HUES6 (cell line): Measurements from ENCODE around the gene LMOD1.
A peak's percentile ranks its signal among the peaks of the same experiment; 100 is the strongest.
"Not testable (repeated sequence)": the region's sequence is repeated elsewhere in the genome, so short reads cannot be mapped to it uniquely, and the experiment has no call there.

ENCODE experiments used
- H3K27ac ChIP-seq: 2 replicates; pipeline ENCODE4 v1.7.0; 2013; ENCODE audit warnings: low read depth, mild to moderate bottlenecking, low read length, inconsistent platforms
- H3K27me3 ChIP-seq: 2 replicates; pipeline ENCODE4 v1.6.1; 2013; ENCODE audit warnings: low read length; ENCODE audit not compliant: control insufficient read depth, insufficient read depth
- H3K36me3 ChIP-seq: 2 replicates; pipeline ENCODE4 v1.6.1; 2013; ENCODE audit warnings: low read length; ENCODE audit not compliant: control insufficient read depth, insufficient read depth
- H3K4me1 ChIP-seq: 2 replicates; pipeline ENCODE4 v1.6.1; 2013; ENCODE audit warnings: low read length; ENCODE audit not compliant: control insufficient read depth, insufficient read depth
- H3K4me3 ChIP-seq: 2 replicates; pipeline ENCODE4 v1.5.1; 2013; ENCODE audit warnings: low read depth, low read length
- H3K9ac ChIP-seq: one replicate; pipeline ENCODE4 v1.6.1; 2013; ENCODE audit warnings: mild to moderate bottlenecking, low read length
- H3K9me3 ChIP-seq: 2 replicates; pipeline ENCODE4 v1.6.1; 2013; ENCODE audit warnings: low read depth, low read length; ENCODE audit not compliant: control insufficient read depth, insufficient read depth

Gene LMOD1

GRCh38 chr1:201947697-201948008, 1.3 kb upstream of the LMOD1 start:
- no peak overlapping the region for H3K27ac ChIP-seq
- no peaks in the 10 kb centered on the region for H3K9me3 ChIP-seq
- H3K4me3 ChIP-seq, result no peak overlapping the region
- peaks cover 22% of the 10 kb centered on the region for H3K27me3 ChIP-seq
- H3K9ac ChIP-seq, result no peak overlapping the region
- no peaks in the 10 kb centered on the region for H3K36me3 ChIP-seq
- H3K4me1 ChIP-seq, result peaks cover 13% of the 10 kb centered on the region

GRCh38 chr1:201945863-201946223, 505 bp downstream of the LMOD1 start:
- Histone ChIP-seq H3K4me3 (peak overlapping the region; percentile 70), H3K27ac (no peak overlapping the region), H3K9ac (peak overlapping the region; percentile 4), H3K36me3 (no peaks in the 10 kb centered on the region), H3K9me3 (no peaks in the 10 kb centered on the region), H3K27me3 (peaks cover 22% of the 10 kb centered on the region), H3K4me1 (peaks cover 26% of the 10 kb centered on the region)

GRCh38 chr1:201945157-201945556, 1.2 kb downstream of the LMOD1 start:
- Histone ChIP-seq H3K27ac (no peak overlapping the region), H3K9me3 (no peaks in the 10 kb centered on the region), H3K27me3 (peaks cover 22% of the 10 kb centered on the region), H3K4me1 (peaks cover 26% of the 10 kb centered on the region), H3K4me3 (peak overlapping the region; percentile 2; the same call in 1 of the 2 replicates), H3K9ac (no peak overlapping the region), H3K36me3 (no peaks in the 10 kb centered on the region)

- Histone ChIP-seq H3K4me3 (no peak overlapping the region), H3K27me3 (peaks cover 22% of the 10 kb centered on the region), H3K9ac (no peak overlapping the region), H3K9me3 (no peaks in the 10 kb centered on the region), H3K4me1 (peaks cover 26% of the 10 kb centered on the region), H3K36me3 (no peaks in the 10 kb centered on the region), H3K27ac (no peak overlapping the region)
Observed at GRCh38 chr1:201944639-201945038, 1.7 kb downstream of the LMOD1 start.

- H3K9ac ChIP-seq, result no peak overlapping the region
- H3K27me3 ChIP-seq, result peaks cover 22% of the 10 kb centered on the region
- no peak overlapping the region for H3K4me3 ChIP-seq
- H3K9me3 ChIP-seq, result no peaks in the 10 kb centered on the region
- H3K36me3 ChIP-seq, result no peaks in the 10 kb centered on the region
- H3K4me1 ChIP-seq, result peaks cover 26% of the 10 kb centered on the region
- H3K27ac ChIP-seq, result no peak overlapping the region
Observed at GRCh38 chr1:201944002-201944401, 2.3 kb downstream of the LMOD1 start.

- no peaks in the 10 kb centered on the region for H3K36me3 ChIP-seq
- H3K27ac ChIP-seq, result no peak overlapping the region; the same call in 1 of the 2 replicates
- peak overlapping the region; percentile 81 for H3K9ac ChIP-seq
Observed at GRCh38 chr1:201942129-201942495, 4.2 kb downstream of the LMOD1 start.

GRCh38 chr1:201941420-201942128, 4.8 kb downstream of the LMOD1 start:
- Histone ChIP-seq H3K27me3 (peaks cover 4% of the 10 kb centered on the region), H3K36me3 (no peaks in the 10 kb centered on the region), H3K27ac (peak overlapping the region; percentile 62), H3K9ac (peak overlapping the region; percentile 81), H3K4me1 (peaks cover 26% of the 10 kb centered on the region), H3K9me3 (no peaks in the 10 kb centered on the region), H3K4me3 (peak overlapping the region; percentile 47)

More at GRCh38 chr1:201942129-201942495, 4.2 kb downstream of the LMOD1 start:
- H3K9me3 ChIP-seq, result no peaks in the 10 kb centered on the region
- H3K4me1 ChIP-seq, result peaks cover 26% of the 10 kb centered on the region
- peaks cover 9% of the 10 kb centered on the region for H3K27me3 ChIP-seq
- peak overlapping the region; percentile 47; the same call in 1 of the 2 replicates for H3K4me3 ChIP-seq

GRCh38 chr1:201940316-201940715, 6.0 kb downstream of the LMOD1 start:
- H3K4me1 ChIP-seq, result peaks cover 16% of the 10 kb centered on the region
- H3K9ac ChIP-seq, H3K27ac ChIP-seq, H3K4me3 ChIP-seq, H3K27me3 ChIP-seq, H3K9me3 ChIP-seq, H3K36me3 ChIP-seq: not testable (repeated sequence)

- Histone ChIP-seq H3K4me3 (no peak overlapping the region), H3K27me3 (no peaks in the 10 kb centered on the region), H3K9ac (no peak overlapping the region), H3K4me1 (peaks cover 13% of the 10 kb centered on the region), H3K9me3 (no peaks in the 10 kb centered on the region), H3K36me3 (no peaks in the 10 kb centered on the region), H3K27ac (no peak overlapping the region)
Observed at GRCh38 chr1:201939574-201939973, 6.8 kb downstream of the LMOD1 start.

- H3K9ac ChIP-seq, result no peak overlapping the region
- H3K4me1 ChIP-seq, result peaks cover 13% of the 10 kb centered on the region
- H3K4me3 ChIP-seq, result no peak overlapping the region
- H3K9me3 ChIP-seq, result no peaks in the 10 kb centered on the region
- no peaks in the 10 kb centered on the region for H3K27me3 ChIP-seq
- no peak overlapping the region for H3K27ac ChIP-seq
- H3K36me3 ChIP-seq, result no peaks in the 10 kb centered on the region
Observed at GRCh38 chr1:201939148-201939547, 7.2 kb downstream of the LMOD1 start.

- no peaks in the 10 kb centered on the region for H3K27me3 ChIP-seq
- H3K9me3 ChIP-seq, result no peaks in the 10 kb centered on the region
- H3K9ac ChIP-seq, result no peak overlapping the region
- H3K4me3 ChIP-seq, result no peak overlapping the region
- H3K36me3 ChIP-seq, result no peaks in the 10 kb centered on the region
- H3K4me1 ChIP-seq, result peaks cover 13% of the 10 kb centered on the region
- no peak overlapping the region for H3K27ac ChIP-seq
Observed at GRCh38 chr1:201938440-201939035, 7.8 kb downstream of the LMOD1 start.
